GM23338 (cell line): Measurements from ENCODE around the gene FHIT. TPM values are rescaled to one million over a fixed set of nuclear protein-coding genes. Genes with fewer than 3 reads are reported as not detected.

ENCODE experiments used
- ATAC-seq: fragments of 200-7000 bp; cut with Tn5 transposase; 3 replicates; pipeline ENCODE4 v1.9.1; 2020
- DNase-seq: peaks from one replicate; pipeline ENCODE4 v3.0.0-alpha.2; 2015; ENCODE audit warnings: low spot score
- H2AFZ ChIP-seq: fragments of 200-600 bp; sonication (generic); 2 replicates; pipeline ENCODE4 v1.8.0; 2016; ENCODE audit warnings: antibody characterized with exemption, mild to moderate bottlenecking, moderate library complexity
- H3F3A ChIP-seq: fragments of 200-600 bp; sonication (generic); replicated peaks from 2 replicates; pipeline ENCODE4 v1.8.0; 2017; ENCODE audit warnings: antibody characterized with exemption, mixed run types, low read depth
- H3K27ac ChIP-seq: fragments of 200-600 bp; sonication (generic); 2 replicates; pipeline ENCODE4 v1.6.1; 2016; ENCODE audit warnings: low read depth
- H3K27me3 ChIP-seq: fragments of 200-600 bp; sonication (generic); 2 replicates; pipeline ENCODE4 v1.8.0; 2016; ENCODE audit warnings: mild to moderate bottlenecking, mixed run types, moderate library complexity; ENCODE audit not compliant: insufficient read depth
- H3K36me3 ChIP-seq: fragments of 200-600 bp; sonication (generic); 2 replicates; pipeline ENCODE4 v1.8.0; 2016; ENCODE audit warnings: mild to moderate bottlenecking; ENCODE audit not compliant: insufficient read depth
- H3K4me1 ChIP-seq: fragments of 200-600 bp; sonication (generic); 2 replicates; pipeline ENCODE4 v1.8.0; 2016; ENCODE audit warnings: mild to moderate bottlenecking, moderate library complexity; ENCODE audit not compliant: insufficient read depth
- H3K4me2 ChIP-seq: fragments of 200-600 bp; sonication (generic); 2 replicates; pipeline ENCODE4 v1.7.1; 2017; ENCODE audit warnings: mixed run types
- H3K4me3 ChIP-seq: fragments of 200-600 bp; sonication (generic); 2 replicates; pipeline ENCODE4 v1.6.1; 2016; ENCODE audit warnings: mixed run types
- H3K79me2 ChIP-seq: fragments of 200-600 bp; sonication (generic); replicated peaks from 2 replicates; pipeline ENCODE4 v1.8.0; 2017; ENCODE audit warnings: mild to moderate bottlenecking; ENCODE audit not compliant: insufficient read depth
- H3K9me2 ChIP-seq: fragments of 200-600 bp; sonication (generic); 2 replicates; pipeline ENCODE4 v1.8.0; 2017; ENCODE audit not compliant: insufficient read depth
- H4K20me1 ChIP-seq: fragments of 200-600 bp; sonication (generic); replicated peaks from 2 replicates; pipeline ENCODE4 v1.8.0; 2017; ENCODE audit warnings: mild to moderate bottlenecking; ENCODE audit not compliant: insufficient read depth
- H3K27ac Mint-ChIP-seq: 2 replicates; pipeline ENCODE4 v1.8.0; 2020; ENCODE audit warnings: inconsistent platforms, mild to moderate bottlenecking, moderate library complexity, mixed read lengths
- H3K27me3 Mint-ChIP-seq: 3 replicates; pipeline ENCODE4 v1.8.0; 2022; ENCODE audit warnings: low read depth, mild to moderate bottlenecking, moderate library complexity, mixed read lengths, inconsistent platforms; ENCODE audit not compliant: insufficient read depth, poor library complexity
- H3K36me3 Mint-ChIP-seq: 3 replicates; pipeline ENCODE4 v1.8.0; 2021; ENCODE audit warnings: low read depth, mild to moderate bottlenecking, inconsistent platforms, moderate library complexity, mixed read lengths
- H3K4me1 Mint-ChIP-seq: 3 replicates; pipeline ENCODE4 v1.8.0; 2020; ENCODE audit warnings: mild to moderate bottlenecking, inconsistent platforms, mixed read lengths
- H3K4me3 Mint-ChIP-seq: 3 replicates; pipeline ENCODE4 v1.8.0; 2021; ENCODE audit warnings: moderate library complexity, mild to moderate bottlenecking, inconsistent platforms, mixed read lengths
- H3K9me3 Mint-ChIP-seq: 3 replicates; pipeline ENCODE4 v1.8.0; 2020; ENCODE audit warnings: moderate library complexity, mild to moderate bottlenecking, inconsistent platforms, mixed read lengths
- CREB1 ChIP-seq: fragments of 250-450 bp; sonication (Bioruptor Pico); IDR thresholded peaks from 2 replicates; pipeline ENCODE4 v1.5.0; 2020; ENCODE audit warnings: low read depth, mild to moderate bottlenecking, moderate library complexity
- CTCF ChIP-seq, 2 experiments: fragments of 200-600 bp in 1 of 2; sonication (generic) in 1 of 2; conservative IDR thresholded peaks; 2 replicates each; pipeline versions ENCODE4 v1.5.1 to v1.6.1; 2016 to 2017; ENCODE audit warnings: antibody characterized with exemption in 2 of 2, low read depth in 2 of 2, mild to moderate bottlenecking in 2 of 2, moderate library complexity in 1 of 2
- ETS1 ChIP-seq: IDR thresholded peaks from 2 replicates; pipeline ENCODE4 v1.6.1; 2016; ENCODE audit warnings: antibody characterized with exemption
- EZH2 ChIP-seq: fragments of 200-600 bp; sonication (generic); IDR thresholded peaks from one replicate; pipeline ENCODE4 v1.8.0; 2017; ENCODE audit warnings: antibody characterized with exemption, mild to moderate bottlenecking, low read depth; ENCODE audit not compliant: unreplicated experiment
- EZH2phosphoT487 ChIP-seq: fragments of 200-600 bp; sonication (generic); IDR thresholded peaks from one replicate; pipeline ENCODE4 v1.8.1; 2018; ENCODE audit warnings: antibody characterized with exemption; ENCODE audit not compliant: unreplicated experiment
- JUNB ChIP-seq: IDR thresholded peaks from one replicate; pipeline ENCODE4 v1.6.1; 2016; ENCODE audit warnings: antibody characterized with exemption; ENCODE audit not compliant: unreplicated experiment
- NANOG ChIP-seq: IDR thresholded peaks from 2 replicates; pipeline ENCODE4 v1.6.1; 2016; ENCODE audit warnings: antibody characterized with exemption, borderline replicate concordance
- REST ChIP-seq: IDR thresholded peaks from one replicate; pipeline ENCODE4 v1.6.1; 2018; ENCODE audit warnings: antibody characterized with exemption; ENCODE audit not compliant: unreplicated experiment
- STAT1 ChIP-seq: IDR thresholded peaks from one replicate; pipeline ENCODE4 v1.6.1; 2016; ENCODE audit warnings: antibody characterized with exemption; ENCODE audit not compliant: unreplicated experiment
- ZNF331 ChIP-seq: fragments of 250-450 bp; sonication (Bioruptor Pico); IDR thresholded peaks from 2 replicates; pipeline ENCODE4 v1.5.0; 2020; ENCODE audit warnings: low read depth, mild to moderate bottlenecking, moderate library complexity
- ZNF462 ChIP-seq: fragments of 250-450 bp; sonication (Bioruptor Pico); IDR thresholded peaks from 2 replicates; pipeline ENCODE4 v1.5.0; 2020; ENCODE audit warnings: mild to moderate bottlenecking, moderate library complexity
- polyA plus RNA-seq: library from polyadenylated mRNA; unstranded; fragments of >200 nt; fragmentation: Nextera tagmentation; extraction: Ambion mirVana; gene quantifications from 2 replicates; pipeline ENCODE4 v1.2.1, GENCODE V29; 2016
- total RNA-seq: library from RNA; depleted of rRNA; stranded (reverse); fragments of >200 nt; shearing (Covaris generic); gene quantifications from 2 replicates; pipeline ENCODE4 v1.2.3, GENCODE V29; 2014

The FHIT gene
- total and polyA plus RNA-seq, 2 experiments from 2014 or later: 3.0 to 8.3 TPM

- Histone ChIP-seq H3K4me3 (no peak overlapping the region), H3F3A (no peaks in the 10 kb centered on the region), H3K36me3 (no peaks in the 10 kb centered on the region), H3K27me3 (no peaks in the 10 kb centered on the region), H3K9me2 (peaks cover 14% of the 10 kb centered on the region), H2AFZ (no peak overlapping the region), H3K4me2 (no peak overlapping the region), H3K79me2 (no peaks in the 10 kb centered on the region), H4K20me1 (no peaks in the 10 kb centered on the region), H3K27ac (no peak overlapping the region), H3K4me1 (no peaks in the 10 kb centered on the region)
- H3K9me3 Mint-ChIP-seq: no peaks in the 10 kb centered on the region
- ATAC-seq: no peak
- TF ChIP-seq ZNF331 (CRISPR knock-in tag) (no peak), EZH2 (no peak), CREB1 (CRISPR knock-in tag) (no peak), EZH2phosphoT487 (no peak), REST (no peak), NANOG (no peak), ZNF462 (CRISPR knock-in tag) (no peak), JUNB (no peak), CTCF (conservative IDR thresholded peaks at IDR 0.05; ENCODE audit: low read depth in 2 of 2) (no peak), STAT1 (no peak), ETS1 (no peak)
- no peak overlapping the region for H3K4me3 Mint-ChIP-seq
- no peaks in the 10 kb centered on the region for H3K36me3 Mint-ChIP-seq
- DNase-seq: no peak
- no peak overlapping the region for H3K27ac Mint-ChIP-seq
- H3K27me3 Mint-ChIP-seq: peaks cover 3% of the 10 kb centered on the region
- H3K4me1 Mint-ChIP-seq: peaks cover 6% of the 10 kb centered on the region; the same call in 2 of the 3 replicates
These were observed 1298.1 kb downstream of the FHIT start for GRCh38 chr3:59953104-59953503.
